Right atrium auricular region (tissue), 2 donors: Measurements from ENCODE around the gene ABI3BP. TPM values are rescaled to one million over a fixed set of nuclear protein-coding genes. Genes with fewer than 3 reads are reported as not detected.

Experiments
- DNase-seq: peaks from one replicate; pipeline ENCODE4 v3.0.0-alpha.2; 2019; ENCODE audit warnings: low spot score
- H3K27ac ChIP-seq, 2 donors: fragments of 200-600 bp; sonication (generic); 1 replicate in 1 of 2; 2 replicates in 1 of 2; pipeline ENCODE4 v1.5.1; 2016 to 2019
- H3K27me3 ChIP-seq, 2 donors: fragments of 200-600 bp; sonication (generic); one replicate each; pipeline versions ENCODE4 v1.5.1 to v1.6.0; 2017 to 2019
- H3K36me3 ChIP-seq: fragments of 200-600 bp; sonication (generic); one replicate; pipeline ENCODE4 v1.5.1; 2016
- H3K4me1 ChIP-seq, 2 donors: fragments of 200-600 bp; sonication (generic); one replicate each; pipeline versions ENCODE4 v1.5.1 to v1.6.0; 2017 to 2019
- H3K4me3 ChIP-seq, 2 donors: fragments of 200-600 bp; sonication (generic); 1 replicate in 1 of 2; 2 replicates in 1 of 2; pipeline ENCODE4 v1.5.1; 2017 to 2019; ENCODE audit warnings: mild to moderate bottlenecking in 1 of 2, moderate library complexity in 1 of 2
- H3K9me3 ChIP-seq, 2 donors: fragments of 200-600 bp; sonication (generic); one replicate each; pipeline ENCODE4 v1.5.1; 2019
- total RNA-seq, 2 donors: library from RNA; depleted of rRNA; stranded (reverse); fragments of >200 nt; gene quantifications; one replicate each; pipeline ENCODE4 v1.1.0, GENCODE V29; 2016
- TF ChIP-seq, protein P1 (sequence below), 2 donors: fragments of 200-600 bp; sonication (generic); IDR thresholded peaks; one replicate each; pipeline ENCODE4 v1.5.1; 2019; ENCODE audit warnings: antibody characterized with exemption in 2 of 2

ABI3BP gene
- total RNA-seq, 2 donors from 2014 or later: 46.7 to 56.3 TPM

DNA sequence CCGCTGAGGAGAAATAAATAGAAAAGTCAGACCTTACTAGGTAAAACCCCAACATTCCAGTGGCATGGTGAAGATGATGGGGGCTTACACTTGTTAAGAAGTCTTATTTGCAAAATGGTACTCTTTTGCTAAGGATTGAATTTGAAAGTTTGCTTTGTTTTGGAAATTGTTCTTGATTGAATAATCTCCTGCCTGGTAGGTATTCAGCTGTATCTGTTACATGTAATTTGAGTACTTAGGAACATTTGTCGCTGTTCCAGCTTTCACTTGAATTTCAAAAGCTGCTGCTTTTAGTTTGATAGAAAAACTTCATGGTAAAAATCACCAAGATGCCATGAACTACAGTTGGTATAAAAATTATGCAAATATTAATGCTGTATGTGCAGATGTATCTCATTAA lies 239.4 kb downstream of the ABI3BP start:
- H3K36me3 ChIP-seq: peaks cover 33% of the 10 kb centered on the region
- H3K4me3 ChIP-seq: no peak overlapping the region
- H3K27ac ChIP-seq: no peak overlapping the region
- DNase-seq: no peak
- peaks cover 0 to 21% of the 10 kb centered on the region in 2 donors for H3K4me1 ChIP-seq
- no peaks in the 10 kb centered on the region for H3K9me3 ChIP-seq
- TF ChIP-seq, protein P1, sequence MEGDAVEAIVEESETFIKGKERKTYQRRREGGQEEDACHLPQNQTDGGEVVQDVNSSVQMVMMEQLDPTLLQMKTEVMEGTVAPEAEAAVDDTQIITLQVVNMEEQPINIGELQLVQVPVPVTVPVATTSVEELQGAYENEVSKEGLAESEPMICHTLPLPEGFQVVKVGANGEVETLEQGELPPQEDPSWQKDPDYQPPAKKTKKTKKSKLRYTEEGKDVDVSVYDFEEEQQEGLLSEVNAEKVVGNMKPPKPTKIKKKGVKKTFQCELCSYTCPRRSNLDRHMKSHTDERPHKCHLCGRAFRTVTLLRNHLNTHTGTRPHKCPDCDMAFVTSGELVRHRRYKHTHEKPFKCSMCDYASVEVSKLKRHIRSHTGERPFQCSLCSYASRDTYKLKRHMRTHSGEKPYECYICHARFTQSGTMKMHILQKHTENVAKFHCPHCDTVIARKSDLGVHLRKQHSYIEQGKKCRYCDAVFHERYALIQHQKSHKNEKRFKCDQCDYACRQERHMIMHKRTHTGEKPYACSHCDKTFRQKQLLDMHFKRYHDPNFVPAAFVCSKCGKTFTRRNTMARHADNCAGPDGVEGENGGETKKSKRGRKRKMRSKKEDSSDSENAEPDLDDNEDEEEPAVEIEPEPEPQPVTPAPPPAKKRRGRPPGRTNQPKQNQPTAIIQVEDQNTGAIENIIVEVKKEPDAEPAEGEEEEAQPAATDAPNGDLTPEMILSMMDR (IDR thresholded peaks at IDR 0.05): no peak
- H3K27me3 ChIP-seq: no peaks in the 10 kb centered on the region

DNA sequence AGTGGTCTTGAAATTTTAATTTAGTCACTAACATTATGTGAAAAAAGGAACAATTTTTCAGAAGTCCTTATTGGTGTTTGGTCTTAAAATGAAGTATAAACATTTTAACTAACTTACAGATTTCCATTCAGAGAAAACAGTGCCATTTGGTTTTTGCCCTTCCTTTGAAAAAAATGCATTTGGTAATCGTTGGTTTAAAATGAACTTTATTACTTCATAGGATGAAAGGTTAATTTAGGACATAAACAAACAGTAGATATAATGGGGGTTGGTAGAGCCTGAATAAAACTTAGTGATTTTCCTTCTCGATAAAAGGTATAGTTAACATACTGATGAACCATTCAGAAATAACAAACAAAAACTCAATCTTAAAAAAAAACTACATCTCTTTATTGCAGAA lies 244.3 kb downstream of the ABI3BP start:
- TF ChIP-seq, protein P1 (IDR thresholded peaks at IDR 0.05): no peak
- H3K4me1 ChIP-seq: peaks cover 0 to 6% of the 10 kb centered on the region in 2 donors
- H3K36me3 ChIP-seq: peaks cover 65% of the 10 kb centered on the region
- no peak for DNase-seq
- H3K9me3 ChIP-seq: no peaks in the 10 kb centered on the region
- no peaks in the 10 kb centered on the region for H3K27me3 ChIP-seq
- H3K27ac ChIP-seq: no peak overlapping the region
- no peak overlapping the region for H3K4me3 ChIP-seq

DNA sequence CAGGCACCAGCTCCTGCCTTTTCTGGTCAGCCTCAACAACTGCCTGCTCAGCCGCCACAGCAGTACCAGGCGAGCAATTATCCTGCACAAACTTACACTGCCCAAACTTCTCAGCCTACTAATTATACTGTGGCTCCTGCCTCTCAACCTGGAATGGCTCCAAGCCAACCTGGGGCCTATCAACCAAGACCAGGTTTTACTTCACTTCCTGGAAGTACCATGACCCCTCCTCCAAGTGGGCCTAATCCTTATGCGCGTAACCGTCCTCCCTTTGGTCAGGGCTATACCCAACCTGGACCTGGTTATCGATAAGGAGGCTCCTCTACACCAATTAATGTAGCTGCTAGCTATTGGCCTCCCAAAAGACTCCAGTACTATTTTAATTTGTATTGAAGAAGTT lies 245.0 kb downstream of the ABI3BP start:
- Histone ChIP-seq H3K4me3 (no peak overlapping the region), H3K27me3 (no peaks in the 10 kb centered on the region), H3K4me1 (peaks cover 0 to 6% of the 10 kb centered on the region in 2 donors), H3K9me3 (no peaks in the 10 kb centered on the region), H3K27ac (no peak overlapping the region), H3K36me3 (peaks cover 65% of the 10 kb centered on the region)
- TF ChIP-seq, protein P1 (IDR thresholded peaks at IDR 0.05): no peak
- no peak for DNase-seq

DNA sequence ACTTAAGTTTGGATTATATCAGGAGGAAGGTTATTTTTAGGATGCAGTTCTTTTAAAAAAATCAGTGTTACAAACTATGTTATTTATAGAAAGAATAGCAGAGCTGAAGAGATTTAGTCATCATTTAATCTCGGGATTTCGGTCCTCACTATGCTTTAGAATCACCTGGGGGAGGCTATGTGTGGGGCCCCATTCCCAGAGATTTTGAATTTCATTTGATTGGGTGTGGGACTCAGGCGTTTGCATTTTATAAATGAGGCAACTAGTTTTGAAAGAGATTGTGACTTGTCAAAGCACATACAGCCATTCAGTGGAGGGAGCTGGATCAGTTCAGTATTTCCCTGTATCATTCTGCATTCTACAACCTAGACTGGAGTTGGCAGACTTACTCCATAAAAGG lies 247.1 kb downstream of the ABI3BP start:
- no peak overlapping the region for H3K4me3 ChIP-seq
- peak overlapping the region; percentile 13 to 20 for H3K27ac ChIP-seq
- no peak for DNase-seq
- peaks cover 0 to 6% of the 10 kb centered on the region in 2 donors for H3K4me1 ChIP-seq
- H3K9me3 ChIP-seq: no peaks in the 10 kb centered on the region
- TF ChIP-seq, protein P1 (IDR thresholded peaks at IDR 0.05): no peak
- H3K27me3 ChIP-seq: no peaks in the 10 kb centered on the region
- peaks cover 55% of the 10 kb centered on the region for H3K36me3 ChIP-seq

DNA sequence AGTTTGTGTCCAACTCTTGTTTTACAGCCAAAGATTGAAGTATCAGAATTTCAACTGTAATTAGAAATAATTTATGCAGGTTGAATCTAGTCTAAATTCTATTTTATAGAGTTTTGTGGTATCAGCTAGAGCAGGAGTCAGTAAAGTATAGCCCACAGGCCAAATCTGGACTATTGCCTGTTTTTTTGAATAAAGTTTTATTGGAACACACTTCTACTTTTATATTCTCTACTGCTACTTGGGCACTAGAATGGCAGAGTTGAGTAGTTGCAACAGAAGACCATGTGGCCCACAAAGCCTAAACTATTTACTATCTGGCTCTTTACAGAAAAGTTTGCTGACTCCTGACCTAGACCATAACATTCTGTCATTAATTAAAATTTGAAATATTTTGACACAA lies 247.6 kb downstream of the ABI3BP start:
- H3K4me1 ChIP-seq: peaks cover 0 to 6% of the 10 kb centered on the region in 2 donors
- H3K27ac ChIP-seq: peak overlapping the region in 1 of 2 donors; percentile 20
- DNase-seq: no peak
- H3K27me3 ChIP-seq: no peaks in the 10 kb centered on the region
- no peaks in the 10 kb centered on the region for H3K9me3 ChIP-seq
- H3K36me3 ChIP-seq: peaks cover 52% of the 10 kb centered on the region
- H3K4me3 ChIP-seq: no peak overlapping the region
- TF ChIP-seq, protein P1 (IDR thresholded peaks at IDR 0.05): no peak

DNA sequence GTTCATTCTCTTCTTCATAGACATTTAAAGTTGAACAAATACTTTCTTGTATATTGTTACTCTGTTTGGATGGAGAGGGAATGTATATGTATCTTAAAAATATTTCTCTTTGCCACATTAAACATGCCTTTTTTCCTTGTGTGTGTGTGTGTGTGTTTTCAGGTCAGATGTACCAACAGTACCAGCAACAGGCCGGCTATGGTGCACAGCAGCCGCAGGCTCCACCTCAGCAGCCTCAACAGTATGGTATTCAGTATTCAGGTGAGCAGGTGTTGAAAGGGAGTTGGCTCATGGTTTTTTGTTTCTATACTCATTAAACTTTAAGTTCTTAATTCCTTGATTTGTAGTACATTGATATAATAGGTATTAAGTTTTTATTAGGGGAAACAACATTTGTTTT lies 248.6 kb downstream of the ABI3BP start:
- Histone ChIP-seq H3K9me3 (no peaks in the 10 kb centered on the region), H3K36me3 (peaks cover 52% of the 10 kb centered on the region), H3K27me3 (no peaks in the 10 kb centered on the region), H3K4me3 (no peak overlapping the region), H3K27ac (no peak overlapping the region), H3K4me1 (peaks cover 0 to 6% of the 10 kb centered on the region in 2 donors)
- TF ChIP-seq, protein P1 (IDR thresholded peaks at IDR 0.05): no peak
- DNase-seq: no peak
